Measurements from ENCODE around the gene HIF1A. TPM values are rescaled to one million over a fixed set of nuclear protein-coding genes. Genes with fewer than 3 reads are reported as not detected.
A peak's percentile ranks its signal among the peaks of the same experiment; 100 is the strongest.
"Not testable (repeated sequence)": the region's sequence is repeated elsewhere in the genome, so short reads cannot be mapped to it uniquely, and the experiment has no call there.

The HIF1A gene
- 130 TPM for total RNA-seq

GRCh38 chr14:61694830-61695694 lies at the start of gene HIF1A:
TSS of gene HIF1A (plus strand) at chr14:61695513. CDS start at chr14:61695805, 292 bp downstream.
- DNase-seq = peak; percentile 99

GRCh38 chr14:61646366-61647116 lies 48.8 kb upstream of the HIF1A start:
- DNase-seq = no peak

- no peak for DNase-seq
Measured at GRCh38 chr14:61647704-61648103, 47.6 kb upstream of the HIF1A start.

- no peak for DNase-seq
Measured at GRCh38 chr14:61648377-61648776, 46.9 kb upstream of the HIF1A start.

- no peak for DNase-seq
Measured at GRCh38 chr14:61649283-61649682, 46.0 kb upstream of the HIF1A start.

- DNase-seq = no peak
Measured at GRCh38 chr14:61651355-61651754, 44.0 kb upstream of the HIF1A start.

GRCh38 chr14:61652526-61653262 lies 42.6 kb upstream of the HIF1A start:
- no peak for DNase-seq

GRCh38 chr14:61653507-61653906 lies 41.8 kb upstream of the HIF1A start:
- DNase-seq = no peak

- DNase-seq = no peak
Measured at GRCh38 chr14:61654026-61654425, 41.3 kb upstream of the HIF1A start.

GRCh38 chr14:61655777-61656176 lies 39.5 kb upstream of the HIF1A start:
- no peak for DNase-seq

- DNase-seq = no peak
Measured at GRCh38 chr14:61656341-61656740, 39.0 kb upstream of the HIF1A start.

- DNase-seq = not testable (repeated sequence)
Measured at GRCh38 chr14:61658111-61658510, 37.2 kb upstream of the HIF1A start.

- no peak for DNase-seq
Measured at GRCh38 chr14:61659582-61659981, 35.7 kb upstream of the HIF1A start.

- DNase-seq = no peak
Measured at GRCh38 chr14:61661471-61662400, 33.6 kb upstream of the HIF1A start.

- no peak for DNase-seq
Measured at GRCh38 chr14:61662437-61663311, 32.6 kb upstream of the HIF1A start.

- no peak for DNase-seq
Measured at GRCh38 chr14:61663312-61663979, 31.9 kb upstream of the HIF1A start.

GRCh38 chr14:61668282-61668681 lies 27.0 kb upstream of the HIF1A start:
- DNase-seq = no peak

GRCh38 chr14:61670576-61670975 lies 24.7 kb upstream of the HIF1A start:
- DNase-seq = no peak

GRCh38 chr14:61671082-61671481 lies 24.2 kb upstream of the HIF1A start:
- DNase-seq = no peak

- DNase-seq = no peak
Measured at GRCh38 chr14:61672796-61673195, 22.5 kb upstream of the HIF1A start.

Measured in skin of body (tissue), 2 donors.